Thyroid gland (tissue), 4 donors: ENCODE results near the gene PRR5. TPM values are rescaled to one million over a fixed set of nuclear protein-coding genes. Genes with fewer than 3 reads are reported as not detected.
"Not testable (repeated sequence)": the region's sequence is repeated elsewhere in the genome, so short reads cannot be mapped to it uniquely, and the experiment has no call there.

ENCODE experiments used
- DNase-seq, 2 donors: peaks; one replicate each; pipeline ENCODE4 v3.0.0-alpha.2; 2019
- H3K27ac ChIP-seq, 3 donors: fragments of 200-600 bp; sonication (generic); 1 replicate in 2 of 3; 2 replicates in 1 of 3; pipeline ENCODE4 v1.5.1; 2016 to 2019; ENCODE audit warnings: mild to moderate bottlenecking in 1 of 3, moderate library complexity in 1 of 3
- H3K27me3 ChIP-seq: fragments of 200-600 bp; sonication (generic); one replicate; pipeline ENCODE4 v1.5.1; 2019
- H3K36me3 ChIP-seq, 2 donors: fragments of 200-600 bp; sonication (generic); one replicate each; pipeline ENCODE4 v1.5.1; 2016 to 2019
- H3K4me1 ChIP-seq, 2 donors: fragments of 200-600 bp; sonication (generic); one replicate each; pipeline ENCODE4 v1.5.1; 2017 to 2019
- H3K4me3 ChIP-seq, 3 donors: fragments of 200-600 bp; sonication (generic); replicated peaks in 1 of 3; 1 replicate in 2 of 3; 2 replicates in 1 of 3; pipeline ENCODE4 v1.5.1; 2016; ENCODE audit warnings: mild to moderate bottlenecking in 1 of 3
- H3K9me3 ChIP-seq: fragments of 200-600 bp; sonication (generic); one replicate; pipeline ENCODE4 v1.5.1; 2017
- CTCF ChIP-seq, 6 experiments: fragments of 200-600 bp in 3 of 6; fragments of 450-650 bp in 3 of 6; sonication (generic) in 3 of 6; IDR thresholded peaks; one replicate each; pipeline ENCODE4 v1.5.1; 2016 to 2019; ENCODE audit warnings: antibody characterized with exemption in 6 of 6, mild to moderate bottlenecking in 2 of 6, inconsistent platforms in 1 of 6, moderate library complexity in 1 of 6
- POLR2A ChIP-seq, 2 donors: fragments of 450-650 bp; IDR thresholded peaks; one replicate each; pipeline ENCODE4 v1.6.1; 2017; ENCODE audit warnings: antibody characterized with exemption in 2 of 2, mild to moderate bottlenecking in 2 of 2, moderate library complexity in 1 of 2
- WGBS, 2 donors: methylation state at CpG; one replicate each; pipeline ENCODE4 v1.1.5; 2017; 5-methylcytosine and 5-hydroxymethylcytosine counted together
- intact Hi-C: fragments of 100-400 bp; cut with DNase I; formaldehyde crosslinking; loops from one replicate; pipeline ENCODE4 v1.15.1; 2023
- total RNA-seq, 4 donors: library from RNA; depleted of rRNA; stranded (reverse); fragments of >200 nt; gene quantifications; one replicate each; pipeline ENCODE4 v1.2.3, GENCODE V29; 2016

PRR5 gene
- total RNA-seq, 4 donors from 2014 or later, result 17.3 to 31.8 (median 26.9) TPM

GRCh38 chr22:44671742-44672141 lies 30.3 kb upstream of the PRR5 start:
- Histone ChIP-seq H3K9me3 (no peaks in the 10 kb centered on the region), H3K36me3 (no peaks in the 10 kb centered on the region), H3K27me3 (no peaks in the 10 kb centered on the region), H3K27ac (no peak overlapping the region), H3K4me3 (no peak overlapping the region), H3K4me1 (peaks cover 12 to 14% of the 10 kb centered on the region in 2 donors)
- intact Hi-C loops, result no loop called here
- DNase-seq, result no peak
- WGBS, 2 donors, result 76 to 79% methylated on average over 5 of the region's 5 CpGs
- no peak for TF ChIP-seq POLR2A (IDR thresholded peaks at IDR 0.05)
- no peak for TF ChIP-seq CTCF (IDR thresholded peaks at IDR 0.05)

DNA sequence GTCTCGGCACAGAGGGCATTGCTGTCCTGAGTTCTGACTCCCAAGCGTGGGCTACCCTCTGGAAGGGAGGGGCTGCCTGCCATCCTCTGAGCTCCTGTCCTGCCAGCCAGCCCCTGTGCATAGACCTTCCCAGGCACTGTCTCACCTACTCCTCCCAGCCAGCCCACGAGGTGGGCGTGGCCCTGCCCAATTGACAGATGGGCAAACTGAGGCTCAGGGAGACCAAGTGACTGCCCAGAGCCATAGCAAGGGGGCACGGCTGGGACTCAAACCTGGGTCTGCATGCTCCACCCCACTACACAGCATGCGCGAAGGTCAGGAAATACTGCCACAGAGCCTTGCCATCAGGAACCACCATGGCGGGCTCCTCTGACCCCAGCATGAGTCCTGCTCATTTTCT lies 29.4 kb upstream of the PRR5 start:
- Histone ChIP-seq H3K4me3 (no peak overlapping the region), H3K9me3 (no peaks in the 10 kb centered on the region), H3K27ac (no peak overlapping the region), H3K36me3 (no peaks in the 10 kb centered on the region), H3K27me3 (no peaks in the 10 kb centered on the region), H3K4me1 (peaks cover 10 to 12% of the 10 kb centered on the region in 2 donors)
- WGBS, 2 donors, result 94 to 96% methylated on average over 8 of the region's 8 CpGs
- TF ChIP-seq CTCF (IDR thresholded peaks at IDR 0.05), result no peak
- TF ChIP-seq POLR2A (IDR thresholded peaks at IDR 0.05), result no peak
- intact Hi-C loops, result no loop called here
- no peak for DNase-seq

- no peak for DNase-seq
- no peak for TF ChIP-seq CTCF (IDR thresholded peaks at IDR 0.05)
- no peak for TF ChIP-seq POLR2A (IDR thresholded peaks at IDR 0.05)
- WGBS, 2 donors, result 89 to 93% methylated on average over 8 of the region's 8 CpGs
Observed at GRCh38 chr22:44673406-44673805, 28.6 kb upstream of the PRR5 start.

DNA sequence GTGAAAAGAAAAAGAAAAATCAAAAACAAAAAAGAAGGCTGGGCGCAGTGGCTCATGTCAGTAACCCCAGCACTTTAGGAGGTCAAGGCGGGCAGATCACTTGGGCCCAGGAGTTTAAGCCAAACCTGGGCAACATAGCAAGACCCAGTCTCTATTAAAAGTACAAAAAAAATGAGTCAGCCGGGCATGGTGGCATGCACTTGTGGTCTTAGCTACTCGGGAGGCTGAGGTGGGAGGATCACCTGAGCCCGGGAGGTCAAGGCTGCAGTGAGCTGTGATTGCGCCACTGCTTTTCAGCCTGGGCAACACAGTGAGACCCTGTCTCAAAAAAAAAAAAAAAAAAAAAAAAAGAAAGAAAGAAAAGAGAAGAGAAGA lies 26.0 kb upstream of the PRR5 start:
- H3K9me3 ChIP-seq, H3K4me3 ChIP-seq, H3K4me1 ChIP-seq, H3K27me3 ChIP-seq, intact Hi-C loops, DNase-seq, H3K36me3 ChIP-seq, H3K27ac ChIP-seq: not testable (repeated sequence)
- WGBS, 2 donors, result 90% methylated on average over 6 of the region's 6 CpGs

More at GRCh38 chr22:44673406-44673805, 28.6 kb upstream of the PRR5 start:
- H3K27me3 ChIP-seq, result no peaks in the 10 kb centered on the region
- H3K4me3 ChIP-seq, result no peak overlapping the region
- no peak overlapping the region for H3K27ac ChIP-seq
- H3K9me3 ChIP-seq, result no peaks in the 10 kb centered on the region
- intact Hi-C loops, result no loop called here
- H3K36me3 ChIP-seq, result no peaks in the 10 kb centered on the region
- peaks cover 5 to 6% of the 10 kb centered on the region in 2 donors for H3K4me1 ChIP-seq

DNA sequence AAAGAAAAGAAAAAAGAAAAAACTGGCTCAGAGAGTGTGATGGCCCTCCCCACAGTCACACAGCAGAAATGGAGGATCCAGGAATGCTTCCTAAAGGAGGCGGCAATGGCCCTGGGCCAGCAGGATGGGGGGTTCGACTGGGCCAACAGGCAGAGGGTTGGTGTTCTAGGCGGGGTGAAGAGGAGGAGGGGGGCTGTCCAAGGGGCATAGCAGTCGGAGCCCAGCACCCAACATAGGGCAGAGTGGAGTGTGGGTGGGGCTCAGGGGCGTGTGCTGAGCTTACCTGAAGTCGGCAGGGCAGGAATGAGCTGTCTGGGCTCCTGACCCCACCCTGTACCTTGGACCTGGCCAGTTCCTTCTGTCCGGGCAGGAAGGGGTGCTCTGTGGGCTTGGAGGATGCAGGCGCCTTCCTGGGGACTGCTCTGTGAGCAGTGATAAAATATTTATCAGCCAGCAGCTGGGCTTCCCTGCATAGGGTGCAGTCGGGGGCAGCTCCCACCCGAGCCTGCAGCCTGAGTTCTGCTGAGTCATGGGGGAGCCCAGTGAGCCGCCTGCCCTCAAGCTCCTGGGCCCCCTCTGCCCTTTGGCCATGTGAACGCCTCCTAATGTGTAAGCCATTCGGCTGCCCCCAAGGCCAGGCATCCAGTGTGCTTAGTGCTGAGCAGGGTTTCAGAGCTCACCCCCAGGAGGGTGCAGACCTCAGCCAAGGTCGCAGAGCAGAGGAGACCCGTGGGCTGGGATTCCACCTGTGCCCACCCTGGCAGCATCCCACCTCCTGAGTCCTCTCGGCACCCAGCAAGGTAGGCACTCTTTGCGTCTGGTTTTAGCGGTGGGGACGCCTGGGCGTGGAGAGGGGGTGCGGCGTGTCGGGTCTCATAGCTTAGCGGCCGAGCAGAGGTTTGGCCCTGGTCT lies 25.3 kb upstream of the PRR5 start:
- no peak overlapping the region for H3K4me3 ChIP-seq
- TF ChIP-seq POLR2A (IDR thresholded peaks at IDR 0.05) (no peak), CTCF (IDR thresholded peaks at IDR 0.05) (no peak)
- no peaks in the 10 kb centered on the region for H3K27me3 ChIP-seq
- DNase-seq, result no peak
- H3K9me3 ChIP-seq, result no peaks in the 10 kb centered on the region
- 55 to 65% methylated on average over 9 to 18 of the region's 25 CpGs for WGBS, 2 donors
- H3K36me3 ChIP-seq, result no peaks in the 10 kb centered on the region
- no peaks in the 10 kb centered on the region for H3K4me1 ChIP-seq
- H3K27ac ChIP-seq, result no peak overlapping the region
- intact Hi-C loops, result no loop called here
